Activated CD8-positive, alpha-beta T cell treated with anti-CD3 and anti-CD28 coated beads for 36 hours (primary cell): Measurements from ENCODE around the gene STKLD1. TPM values are rescaled to one million over a fixed set of nuclear protein-coding genes. Genes with fewer than 3 reads are reported as not detected.

Source experiments
- ATAC-seq: fragments of 200-7000 bp; cut with Tn5 transposase; one replicate; pipeline ENCODE4 v1.10.0; 2021; ENCODE audit warnings: mild to moderate bottlenecking, moderate library complexity
- CTCF ChIA-PET: fragments of 350-600 bp; sonication (Branson Sonifier 250); formaldehyde crosslinking; loops from one replicate; lab custom pipeline; 2021; ENCODE audit warnings: antibody characterized with exemption; lab: Charles Lee
- POLR2A ChIA-PET: fragments of 350-600 bp; sonication (Branson Sonifier 250); formaldehyde crosslinking; loops from one replicate; lab custom pipeline; 2021; ENCODE audit warnings: antibody characterized with exemption; lab: Charles Lee
- DNase-seq: peaks from one replicate; pipeline ENCODE4 v3.0.0-alpha.2; 2020
- H3K27ac Mint-ChIP-seq: one replicate; pipeline ENCODE4 v1.8.0; 2021; ENCODE audit warnings: mild to moderate bottlenecking, mixed read lengths
- H3K27me3 Mint-ChIP-seq: one replicate; pipeline ENCODE4 v1.8.0; 2021; ENCODE audit warnings: mixed read lengths
- H3K36me3 Mint-ChIP-seq: one replicate; pipeline ENCODE4 v1.8.0; 2021; ENCODE audit warnings: low read depth, mixed read lengths
- H3K4me1 Mint-ChIP-seq: one replicate; pipeline ENCODE4 v1.8.0; 2021; ENCODE audit warnings: low read depth, mixed read lengths
- H3K4me3 Mint-ChIP-seq: one replicate; pipeline ENCODE4 v1.8.0; 2021; ENCODE audit warnings: mild to moderate bottlenecking, moderate library complexity, mixed read lengths
- H3K9me3 Mint-ChIP-seq: one replicate; pipeline ENCODE4 v1.8.0; 2021; ENCODE audit warnings: mixed read lengths
- CTCF ChIP-seq: fragments of 200-600 bp; IDR thresholded peaks from one replicate; pipeline ENCODE4 v1.8.0; 2022; ENCODE audit warnings: antibody characterized with exemption, mild to moderate bottlenecking
- intact Hi-C: fragments of 100-400 bp; cut with micrococcal nuclease; formaldehyde crosslinking; loops from one replicate; pipeline ENCODE4 v1.10.0; 2022
- total RNA-seq, 2 experiments: library from RNA; stranded (reverse); gene quantifications; one replicate each; pipeline ENCODE4 v1.2.3, GENCODE V29; 2021

The STKLD1 gene
- total RNA-seq, 2 experiments from 2014 or later, result 0.45 to 0.52 TPM

GRCh38 chr9:133400292-133400691, 24.1 kb downstream of the STKLD1 start:
- Mint-ChIP-seq H3K9me3 (no peaks in the 10 kb centered on the region), H3K4me3 (no peak overlapping the region), H3K27me3 (no peaks in the 10 kb centered on the region), H3K27ac (no peak overlapping the region), H3K4me1 (peaks cover 7% of the 10 kb centered on the region), H3K36me3 (peaks cover 6% of the 10 kb centered on the region)
- ATAC-seq, result no peak
- ChIA-PET POLR2A (interaction anchor here (0.9 to 1.4 kb wide), 4 partner anchors 15 to 54 kb away, joined by 3 read pairs; no protein-coding TSS in a partner anchor), CTCF (interaction anchor here (1.1 kb wide), 1 partner anchor 70 kb away, joined by 3 read pairs; no protein-coding TSS in a partner anchor)
- intact Hi-C loops, result loop anchor here (10.0 kb wide), 1 partner anchor 215 kb away; no protein-coding TSS in a partner anchor
- TF ChIP-seq CTCF, result no peak
- DNase-seq, result no peak

GRCh38 chr9:133401588-133401987, 25.4 kb downstream of the STKLD1 start:
- peaks cover 7% of the 10 kb centered on the region for H3K4me1 Mint-ChIP-seq
- ChIA-PET POLR2A (interaction anchor here (1.1 to 1.6 kb wide), 4 partner anchors 12 to 29 kb away, joined by 3 to 7 read pairs (median 3); no protein-coding TSS in a partner anchor), CTCF (no interaction called here)
- no peak overlapping the region for H3K4me3 Mint-ChIP-seq
- ATAC-seq (no peak), DNase-seq (no peak)
- H3K9me3 Mint-ChIP-seq, result no peaks in the 10 kb centered on the region
- TF ChIP-seq CTCF, result no peak
- H3K27ac Mint-ChIP-seq, result no peak overlapping the region
- H3K36me3 Mint-ChIP-seq, result peaks cover 18% of the 10 kb centered on the region
- intact Hi-C loops, result loop anchor here (10.0 kb wide), 1 partner anchor 217 kb away; no protein-coding TSS in a partner anchor
- H3K27me3 Mint-ChIP-seq, result no peaks in the 10 kb centered on the region

DNA sequence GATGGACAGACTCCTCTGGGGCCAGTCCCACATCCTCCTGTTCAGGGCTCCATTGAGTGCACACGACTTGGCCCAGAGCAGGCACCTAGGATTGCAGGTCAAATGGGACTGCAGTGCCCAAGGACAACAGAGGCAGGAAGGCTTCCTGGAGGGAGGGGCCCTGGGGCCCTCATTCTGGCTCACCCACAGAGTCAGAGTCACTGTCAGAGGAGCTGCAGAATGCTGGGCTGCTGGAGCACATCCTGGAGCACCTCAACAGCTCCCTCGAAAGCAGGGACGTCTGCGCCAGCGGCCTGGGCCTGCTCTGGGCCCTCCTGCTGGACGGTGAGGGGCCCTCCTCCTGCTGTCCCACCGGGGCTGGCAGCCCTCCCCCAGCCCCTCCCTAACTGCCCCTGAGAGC, 26.5 kb downstream of the STKLD1 start:
- no peak overlapping the region for H3K4me3 Mint-ChIP-seq
- intact Hi-C loops, result loop anchor here (10.0 kb wide), 1 partner anchor 218 kb away; no protein-coding TSS in a partner anchor
- DNase-seq (no peak), ATAC-seq (no peak)
- peaks cover 28% of the 10 kb centered on the region for H3K36me3 Mint-ChIP-seq
- POLR2A ChIA-PET, result interaction anchor here (0.9 to 1.6 kb wide), 6 partner anchors 13 to 54 kb away, joined by 3 to 7 read pairs (median 3); no protein-coding TSS in a partner anchor
- H3K9me3 Mint-ChIP-seq, result no peaks in the 10 kb centered on the region
- TF ChIP-seq CTCF, result no peak
- H3K27ac Mint-ChIP-seq, result no peak overlapping the region
- no peaks in the 10 kb centered on the region for H3K27me3 Mint-ChIP-seq
- H3K4me1 Mint-ChIP-seq, result peaks cover 11% of the 10 kb centered on the region
- CTCF ChIA-PET, result interaction anchor here (0.9 to 2.2 kb wide), 5 partner anchors 13 to 216 kb away, joined by 3 to 10 read pairs (median 3); partner anchors contain the start of genes SURF1 and SURF2

GRCh38 chr9:133403766-133404453, 27.7 kb downstream of the STKLD1 start:
- ChIA-PET POLR2A (interaction anchor here (0.7 to 1.4 kb wide), 9 partner anchors 9 to 81 kb away, joined by 3 to 9 read pairs (median 3); partner anchors contain the start of genes MED22, RPL7A and SURF1), CTCF (interaction anchor here (0.7 to 2.6 kb wide), 12 partner anchors 12 to 217 kb away, joined by 3 to 12 read pairs (median 3); partner anchors contain the start of genes REXO4, SURF1 and SURF2)
- Mint-ChIP-seq H3K27me3 (no peaks in the 10 kb centered on the region), H3K27ac (peak overlapping the region; percentile 7), H3K4me1 (peaks cover 11% of the 10 kb centered on the region), H3K9me3 (no peaks in the 10 kb centered on the region), H3K4me3 (no peak overlapping the region), H3K36me3 (peaks cover 30% of the 10 kb centered on the region)
- intact Hi-C loops, result loop anchor here (10.0 kb wide), 1 partner anchor 219 kb away; no protein-coding TSS in a partner anchor
- peak; percentile 38 for ATAC-seq
- DNase-seq, result peak; percentile 63
- peak; percentile 79 for TF ChIP-seq CTCF
